ENCODE data around the gene SUMF1.

SUMF1 gene

GRCh38 chr3:4426261-4426781 lies 40.7 kb downstream of the SUMF1 start:
- Mint-ChIP-seq H3K27ac (no peak overlapping the region), H3K9me3 (peaks cover 2% of the 10 kb centered on the region), H3K4me3 (no peak overlapping the region), H3K4me1 (ENCODE audit: low read depth) (peaks cover 10% of the 10 kb centered on the region), H3K36me3 (ENCODE audit: low read depth) (peaks cover 8% of the 10 kb centered on the region), H3K27me3 (ENCODE audit: low read depth) (no peaks in the 10 kb centered on the region)
- no peak for DNase-seq (ENCODE audit: low spot score)

- H3K27me3 Mint-ChIP-seq (ENCODE audit: low read depth): no peaks in the 10 kb centered on the region
- H3K27ac Mint-ChIP-seq: no peak overlapping the region
- peak; percentile 55 for DNase-seq (ENCODE audit: low spot score)
- peaks cover 5% of the 10 kb centered on the region for H3K36me3 Mint-ChIP-seq (ENCODE audit: low read depth)
- H3K9me3 Mint-ChIP-seq: no peaks in the 10 kb centered on the region
- no peak overlapping the region for H3K4me3 Mint-ChIP-seq
- peaks cover 10% of the 10 kb centered on the region for H3K4me1 Mint-ChIP-seq (ENCODE audit: low read depth)
Measured at GRCh38 chr3:4425707-4426106, 41.4 kb downstream of the SUMF1 start.

- Mint-ChIP-seq H3K27me3 (ENCODE audit: low read depth) (no peaks in the 10 kb centered on the region), H3K4me1 (ENCODE audit: low read depth) (peaks cover 10% of the 10 kb centered on the region), H3K4me3 (no peak overlapping the region), H3K9me3 (no peaks in the 10 kb centered on the region), H3K36me3 (ENCODE audit: low read depth) (peaks cover 2% of the 10 kb centered on the region), H3K27ac (no peak overlapping the region)
- no peak for DNase-seq (ENCODE audit: low spot score)
Measured at GRCh38 chr3:4425055-4425454, 42.0 kb downstream of the SUMF1 start.

GRCh38 chr3:4421121-4421520 lies 45.9 kb downstream of the SUMF1 start:
- H3K36me3 Mint-ChIP-seq (ENCODE audit: low read depth): peaks cover 2% of the 10 kb centered on the region
- peak; percentile 52 for DNase-seq (ENCODE audit: low spot score)
- no peaks in the 10 kb centered on the region for H3K9me3 Mint-ChIP-seq
- no peak overlapping the region for H3K4me3 Mint-ChIP-seq
- no peaks in the 10 kb centered on the region for H3K27me3 Mint-ChIP-seq (ENCODE audit: low read depth)
- H3K4me1 Mint-ChIP-seq (ENCODE audit: low read depth): peaks cover 10% of the 10 kb centered on the region
- no peak overlapping the region for H3K27ac Mint-ChIP-seq

DNA sequence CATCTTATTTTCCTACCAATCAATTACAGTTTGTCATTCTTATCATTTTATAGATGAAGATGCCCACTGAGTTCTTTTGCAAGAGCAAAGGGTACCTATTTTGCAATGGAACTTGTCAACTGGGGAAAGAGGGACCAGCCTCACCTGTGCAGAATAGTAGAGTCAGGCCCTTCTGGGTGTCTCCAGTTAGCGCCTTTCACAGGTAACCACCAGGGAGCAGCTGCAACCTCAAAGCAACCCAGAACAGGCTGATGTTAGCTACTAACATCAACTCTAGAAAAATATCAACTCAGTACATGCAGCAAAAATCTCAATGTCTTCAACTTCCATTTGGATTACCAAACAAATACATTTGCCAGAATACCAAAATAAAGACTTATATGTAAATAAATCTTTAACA lies 47.1 kb downstream of the SUMF1 start:
- H3K9me3 Mint-ChIP-seq: no peaks in the 10 kb centered on the region

GRCh38 chr3:4419386-4419785 lies 47.7 kb downstream of the SUMF1 start:
- H3K4me1 Mint-ChIP-seq (ENCODE audit: low read depth): peaks cover 4% of the 10 kb centered on the region
- DNase-seq (ENCODE audit: low spot score): no peak
- no peak overlapping the region for H3K4me3 Mint-ChIP-seq
- no peak overlapping the region for H3K27ac Mint-ChIP-seq
- no peaks in the 10 kb centered on the region for H3K9me3 Mint-ChIP-seq
- peaks cover 4% of the 10 kb centered on the region for H3K36me3 Mint-ChIP-seq (ENCODE audit: low read depth)
- no peaks in the 10 kb centered on the region for H3K27me3 Mint-ChIP-seq (ENCODE audit: low read depth)

More for the DNA sequence above, 47.1 kb downstream of the SUMF1 start:
- Mint-ChIP-seq H3K4me3 (no peak overlapping the region), H3K36me3 (ENCODE audit: low read depth) (peaks cover 4% of the 10 kb centered on the region), H3K4me1 (ENCODE audit: low read depth) (peaks cover 4% of the 10 kb centered on the region), H3K27ac (no peak overlapping the region), H3K27me3 (ENCODE audit: low read depth) (no peaks in the 10 kb centered on the region)
- no peak for DNase-seq (ENCODE audit: low spot score)

- Mint-ChIP-seq H3K9me3 (no peaks in the 10 kb centered on the region), H3K36me3 (ENCODE audit: low read depth) (peaks cover 3% of the 10 kb centered on the region), H3K27ac (no peak overlapping the region), H3K27me3 (ENCODE audit: low read depth) (no peaks in the 10 kb centered on the region), H3K4me3 (no peak overlapping the region), H3K4me1 (ENCODE audit: low read depth) (peaks cover 4% of the 10 kb centered on the region)
- no peak for DNase-seq (ENCODE audit: low spot score)
Measured at GRCh38 chr3:4418156-4418555, 48.9 kb downstream of the SUMF1 start.

DNA sequence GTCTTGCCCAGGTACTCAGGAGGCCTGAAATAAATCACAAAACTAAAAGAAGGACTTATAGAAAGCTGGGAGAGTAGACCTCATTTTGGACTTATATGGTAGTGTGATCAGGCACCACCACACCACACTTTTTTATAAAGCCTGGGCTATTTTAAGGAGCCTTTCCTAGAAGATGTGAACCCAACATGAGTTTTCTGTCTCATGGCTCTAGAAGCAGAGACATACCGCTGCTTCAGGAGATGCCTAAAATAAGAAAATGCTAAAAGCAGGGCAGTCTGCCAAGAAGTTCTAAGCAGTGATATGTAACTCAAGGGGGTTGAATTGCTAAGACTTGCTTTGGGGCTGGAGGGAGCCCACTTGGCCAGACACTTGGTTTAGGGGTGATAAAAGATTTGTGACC lies 49.6 kb downstream of the SUMF1 start:
- no peak overlapping the region for H3K27ac Mint-ChIP-seq
- H3K36me3 Mint-ChIP-seq (ENCODE audit: low read depth): peaks cover 5% of the 10 kb centered on the region
- peaks cover 4% of the 10 kb centered on the region for H3K4me1 Mint-ChIP-seq (ENCODE audit: low read depth)

GRCh38 chr3:4416961-4417360 lies 50.1 kb downstream of the SUMF1 start:
- Mint-ChIP-seq H3K4me1 (ENCODE audit: low read depth) (peaks cover 4% of the 10 kb centered on the region), H3K27ac (no peak overlapping the region), H3K27me3 (ENCODE audit: low read depth) (no peaks in the 10 kb centered on the region), H3K9me3 (no peaks in the 10 kb centered on the region), H3K36me3 (ENCODE audit: low read depth) (peaks cover 7% of the 10 kb centered on the region), H3K4me3 (no peak overlapping the region)
- no peak for DNase-seq (ENCODE audit: low spot score)

More for the DNA sequence above, 49.6 kb downstream of the SUMF1 start:
- Mint-ChIP-seq H3K9me3 (no peaks in the 10 kb centered on the region), H3K4me3 (no peak overlapping the region), H3K27me3 (ENCODE audit: low read depth) (no peaks in the 10 kb centered on the region)
- DNase-seq (ENCODE audit: low spot score): no peak

GRCh38 chr3:4416427-4416945 lies 50.6 kb downstream of the SUMF1 start:
- Mint-ChIP-seq H3K27ac (no peak overlapping the region), H3K4me1 (ENCODE audit: low read depth) (peaks cover 1% of the 10 kb centered on the region), H3K9me3 (no peaks in the 10 kb centered on the region), H3K4me3 (no peak overlapping the region), H3K27me3 (ENCODE audit: low read depth) (no peaks in the 10 kb centered on the region), H3K36me3 (ENCODE audit: low read depth) (peaks cover 8% of the 10 kb centered on the region)
- no peak for DNase-seq (ENCODE audit: low spot score)

GRCh38 chr3:4413467-4413866 lies 53.6 kb downstream of the SUMF1 start:
- peaks cover 17% of the 10 kb centered on the region for H3K36me3 Mint-ChIP-seq (ENCODE audit: low read depth)

DNA sequence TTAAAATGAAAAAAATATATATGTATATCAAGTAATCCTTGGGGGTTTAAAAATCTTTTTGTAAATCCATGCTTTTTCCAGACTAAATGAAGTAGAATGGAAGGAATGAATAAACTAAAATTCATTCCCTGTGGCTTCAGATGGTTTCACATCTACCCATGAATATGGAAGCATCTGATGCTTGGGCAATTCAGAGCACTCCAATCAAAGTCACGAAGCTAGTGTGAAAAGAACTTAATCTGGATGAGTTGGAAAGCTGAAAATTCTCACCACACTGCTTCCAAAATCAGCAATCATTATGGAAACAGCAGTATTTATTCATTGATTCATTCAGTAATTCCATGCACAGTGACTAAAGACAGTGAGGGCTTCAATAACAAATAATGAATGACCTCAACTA lies 55.2 kb downstream of the SUMF1 start:
- no peaks in the 10 kb centered on the region for H3K9me3 Mint-ChIP-seq
- no peak for DNase-seq (ENCODE audit: low spot score)
- no peak overlapping the region for H3K27ac Mint-ChIP-seq
- H3K36me3 Mint-ChIP-seq (ENCODE audit: low read depth): peaks cover 23% of the 10 kb centered on the region
- peaks cover 36% of the 10 kb centered on the region for H3K4me1 Mint-ChIP-seq (ENCODE audit: low read depth)
- no peaks in the 10 kb centered on the region for H3K27me3 Mint-ChIP-seq (ENCODE audit: low read depth)
- no peak overlapping the region for H3K4me3 Mint-ChIP-seq

More at GRCh38 chr3:4413467-4413866, 53.6 kb downstream of the SUMF1 start:
- Mint-ChIP-seq H3K4me1 (ENCODE audit: low read depth) (peaks cover 22% of the 10 kb centered on the region), H3K27ac (no peak overlapping the region), H3K27me3 (ENCODE audit: low read depth) (no peaks in the 10 kb centered on the region), H3K4me3 (no peak overlapping the region), H3K9me3 (no peaks in the 10 kb centered on the region)
- DNase-seq (ENCODE audit: low spot score): no peak

- Mint-ChIP-seq H3K4me1 (ENCODE audit: low read depth) (peaks cover 41% of the 10 kb centered on the region), H3K27ac (no peak overlapping the region), H3K36me3 (ENCODE audit: low read depth) (peaks cover 26% of the 10 kb centered on the region), H3K27me3 (ENCODE audit: low read depth) (no peaks in the 10 kb centered on the region), H3K4me3 (no peak overlapping the region), H3K9me3 (no peaks in the 10 kb centered on the region)
- no peak for DNase-seq (ENCODE audit: low spot score)
Measured at GRCh38 chr3:4411236-4411635, 55.8 kb downstream of the SUMF1 start.

DNA sequence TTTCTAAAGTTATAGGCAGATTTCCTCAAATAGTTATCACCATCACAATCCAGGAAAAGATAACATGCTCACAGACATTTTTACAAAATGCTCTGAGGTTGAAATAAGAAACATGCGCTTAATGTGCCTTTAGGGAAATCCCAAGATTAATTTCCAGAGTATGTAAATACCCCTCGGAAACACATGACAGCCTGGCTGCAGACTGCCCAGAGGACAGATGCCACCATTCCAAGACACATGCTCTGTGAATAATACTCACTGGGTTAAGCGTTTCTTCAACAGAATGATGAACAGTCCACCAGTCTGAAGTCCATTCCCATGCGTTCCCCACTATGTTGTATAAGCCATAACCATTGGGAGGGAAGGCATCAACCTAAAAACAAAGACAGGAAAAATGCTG lies 56.5 kb downstream of the SUMF1 start:
- H3K27me3 Mint-ChIP-seq (ENCODE audit: low read depth): no peaks in the 10 kb centered on the region
- no peak for DNase-seq (ENCODE audit: low spot score)
- H3K4me1 Mint-ChIP-seq (ENCODE audit: low read depth): peaks cover 42% of the 10 kb centered on the region
- peaks cover 26% of the 10 kb centered on the region for H3K36me3 Mint-ChIP-seq (ENCODE audit: low read depth)
- no peaks in the 10 kb centered on the region for H3K9me3 Mint-ChIP-seq
- no peak overlapping the region for H3K4me3 Mint-ChIP-seq
- no peak overlapping the region for H3K27ac Mint-ChIP-seq

- peak overlapping the region; percentile 74 for H3K4me3 Mint-ChIP-seq
- peaks cover 43% of the 10 kb centered on the region for H3K4me1 Mint-ChIP-seq (ENCODE audit: low read depth)
- peak overlapping the region; percentile 85 for H3K27ac Mint-ChIP-seq
- DNase-seq (ENCODE audit: low spot score): no peak
- H3K9me3 Mint-ChIP-seq: no peaks in the 10 kb centered on the region
- peaks cover 25% of the 10 kb centered on the region for H3K36me3 Mint-ChIP-seq (ENCODE audit: low read depth)
- H3K27me3 Mint-ChIP-seq (ENCODE audit: low read depth): no peaks in the 10 kb centered on the region
Measured at GRCh38 chr3:4409971-4410573, 57.0 kb downstream of the SUMF1 start.

All from T-helper 2 cell treated with Interferon-gamma antibody and Interleukin-4, amounts not matched to agents 5 μg/mL and 100 μg/mL, for 36 hours (primary cell).